ENCODE measurements around the gene DNAAF5. TPM values are rescaled to one million over a fixed set of nuclear protein-coding genes. Genes with fewer than 3 reads are reported as not detected.

Gene DNAAF5
- total and polyA plus RNA-seq, 2 of the 4 experiments (the other 2 are of a cell fraction), result 12.4 to 32.6 TPM

Other genes starting within 250 kb of the DNAAF5 start
- gene PDGFA, start 206.9 kb upstream of the DNAAF5 start, total RNA-seq (2012; rRNA removed), result 3.8 and 4.7 TPM in 2 replicates
- 3.3 and 4.7 TPM in 2 replicates for gene PDGFA, start 206.9 kb upstream of the DNAAF5 start, polyA plus RNA-seq (2012; rRNA removed)
- gene PRKAR1B, start 582 bp downstream of the DNAAF5 start, total RNA-seq (2012; rRNA removed), result 14.7 and 15.2 TPM in 2 replicates
- 19.8 and 20.2 TPM in 2 replicates for gene PRKAR1B, start 582 bp downstream of the DNAAF5 start, polyA plus RNA-seq (2012; rRNA removed)
- 113 and 129 TPM in 2 replicates for gene SUN1, start 105.8 kb downstream of the DNAAF5 start, total RNA-seq (2012; rRNA removed)
- gene SUN1, start 105.8 kb downstream of the DNAAF5 start, polyA plus RNA-seq (2012; rRNA removed), result 155 and 239 TPM in 2 replicates
- 10.6 and 11.3 TPM in 2 replicates for gene GET4, start 149.9 kb downstream of the DNAAF5 start, total RNA-seq (2012; rRNA removed)
- gene GET4, start 149.9 kb downstream of the DNAAF5 start, polyA plus RNA-seq (2012; rRNA removed), result 30.9 and 37.2 TPM in 2 replicates
- 1.4 and 2.2 TPM in 2 replicates for gene ADAP1, start 228.0 kb downstream of the DNAAF5 start, total RNA-seq (2012; rRNA removed)
- gene ADAP1, start 228.0 kb downstream of the DNAAF5 start, polyA plus RNA-seq (2012; rRNA removed), result 1.9 and 2.0 TPM in 2 replicates
- 3.9 and 6.4 TPM in 2 replicates for gene COX19, start 248.8 kb downstream of the DNAAF5 start, total RNA-seq (2012; rRNA removed)
- 7.3 and 7.8 TPM in 2 replicates for gene COX19, start 248.8 kb downstream of the DNAAF5 start, polyA plus RNA-seq (2012; rRNA removed)